Esophagus squamous epithelium (tissue), 5 donors: ENCODE measurements around the gene NTSR2. TPM values are rescaled to one million over a fixed set of nuclear protein-coding genes. Genes with fewer than 3 reads are reported as not detected.

Source experiments
- DNase-seq: peaks from one replicate; lab custom pipeline; 2025; lab: John Stamatoyannopoulos, UW
- H3K27ac ChIP-seq, 4 donors: fragments of 200-600 bp; sonication (generic); one replicate each; pipeline ENCODE4 v1.5.1; 2016 to 2019; ENCODE audit warnings: mild to moderate bottlenecking in 1 of 4
- H3K27me3 ChIP-seq, 4 donors: fragments of 200-600 bp; sonication (generic); 1 replicate in 3 of 4; 2 replicates in 1 of 4; pipeline versions ENCODE4 v1.5.1 to v1.6.0; 2017 to 2021; ENCODE audit warnings: antibody characterized with exemption in 1 of 4
- H3K36me3 ChIP-seq, 3 donors: fragments of 200-600 bp; sonication (generic); one replicate each; pipeline ENCODE4 v1.5.1; 2016 to 2019
- H3K4me1 ChIP-seq, 3 donors: fragments of 200-600 bp; sonication (generic); one replicate each; pipeline ENCODE4 v1.5.1; 2017 to 2019
- H3K4me3 ChIP-seq, 4 donors: fragments of 200-600 bp; sonication (generic); 1 replicate in 3 of 4; 2 replicates in 1 of 4; pipeline ENCODE4 v1.5.1; 2016 to 2019; ENCODE audit warnings: mild to moderate bottlenecking in 2 of 4, moderate library complexity in 1 of 4
- H3K9me3 ChIP-seq, 3 donors: fragments of 200-600 bp; sonication (generic); one replicate each; pipeline ENCODE4 v1.5.1; 2016 to 2019
- CTCF ChIP-seq, 6 experiments: fragments of 450-650 bp in 4 of 6; fragments of 200-600 bp in 2 of 6; sonication (generic) in 2 of 6; IDR thresholded peaks; one replicate each; pipeline ENCODE4 v1.5.1; 2016 to 2019; ENCODE audit warnings: antibody characterized with exemption in 6 of 6, mild to moderate bottlenecking in 4 of 6, moderate library complexity in 4 of 6
- POLR2A ChIP-seq, 4 donors: fragments of 450-650 bp; IDR thresholded peaks; one replicate each; pipeline ENCODE4 v1.6.1; 2017; ENCODE audit warnings: antibody characterized with exemption in 4 of 4, mild to moderate bottlenecking in 4 of 4, moderate library complexity in 3 of 4
- WGBS, 2 donors: methylation state at CpG; one replicate each; pipeline ENCODE4 v1.1.5; 2018; 5-methylcytosine and 5-hydroxymethylcytosine counted together
- intact Hi-C: fragments of 100-400 bp; cut with DNase I; formaldehyde crosslinking; loops from one replicate; pipeline ENCODE4 v1.15.0; 2022
- total RNA-seq, 4 donors: library from RNA; depleted of rRNA; stranded (reverse); fragments of >200 nt; gene quantifications; one replicate each; pipeline ENCODE4 v1.1.0, GENCODE V29; 2016
- donor health status: DM: yes; HTN: yes; CAD: no.

NTSR2 gene
- total RNA-seq, 4 donors from 2014 or later = not detected

- H3K36me3 ChIP-seq = no peaks in the 10 kb centered on the region
- H3K27me3 ChIP-seq = peaks cover 0 to 86% (median 0%) of the 10 kb centered on the region in 4 donors
- TF ChIP-seq CTCF (IDR thresholded peaks at IDR 0.05) (no peak), POLR2A (IDR thresholded peaks at IDR 0.05) (no peak)
- H3K27ac ChIP-seq = no peak overlapping the region
- no peak for DNase-seq
- H3K4me3 ChIP-seq = no peak overlapping the region
- no peaks in the 10 kb centered on the region for H3K4me1 ChIP-seq
- no peaks in the 10 kb centered on the region for H3K9me3 ChIP-seq
- intact Hi-C loops = no loop called here
- WGBS, 2 donors = 80% methylated on average over 13 to 15 of the region's 15 CpGs
Observed at GRCh38 chr2:11680901-11681721, 11.1 kb upstream of the NTSR2 start.

DNA sequence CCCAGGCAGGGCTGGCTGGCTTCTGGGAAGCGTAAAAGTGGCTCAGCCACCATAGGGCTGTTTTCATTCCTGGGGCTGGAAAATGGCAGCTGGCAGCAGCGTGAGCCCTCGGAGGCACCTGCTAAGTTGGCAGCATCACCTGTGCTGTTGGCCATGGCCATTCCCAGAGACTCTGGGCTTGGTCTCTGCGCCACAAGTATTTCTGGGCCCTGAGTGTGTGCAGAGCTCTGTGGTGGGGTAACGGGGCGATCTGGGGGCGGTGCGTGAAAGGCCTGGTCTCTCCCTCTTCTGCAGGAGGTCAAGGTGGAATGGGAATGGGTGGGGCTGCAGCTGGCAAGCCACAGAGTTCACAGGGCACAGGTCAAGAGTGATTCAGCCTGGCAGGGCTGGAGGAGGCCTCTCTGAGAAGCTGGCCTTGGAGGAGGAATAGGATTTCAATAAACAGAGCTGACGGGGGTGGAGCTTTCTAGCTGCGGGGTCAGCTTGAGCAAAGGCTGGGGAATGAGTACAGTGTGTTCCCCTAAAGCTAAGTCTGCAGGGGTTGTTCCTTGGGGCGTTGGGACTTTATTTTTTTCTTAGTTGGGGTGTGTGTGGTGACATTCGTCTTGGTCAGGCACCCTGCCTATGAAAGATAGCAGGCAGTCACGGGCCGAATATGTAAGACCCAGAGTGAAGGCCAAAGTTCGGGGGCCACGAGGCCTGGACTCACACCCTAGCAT is 10.3 kb upstream of the NTSR2 start:
- no peak overlapping the region for H3K4me3 ChIP-seq
- H3K9me3 ChIP-seq = no peaks in the 10 kb centered on the region
- H3K4me1 ChIP-seq = no peaks in the 10 kb centered on the region
- TF ChIP-seq POLR2A (IDR thresholded peaks at IDR 0.05) = no peak
- no peak for TF ChIP-seq CTCF (IDR thresholded peaks at IDR 0.05)
- H3K27ac ChIP-seq = no peak overlapping the region
- H3K27me3 ChIP-seq = peaks cover 0 to 88% (median 0%) of the 10 kb centered on the region in 4 donors
- H3K36me3 ChIP-seq = no peaks in the 10 kb centered on the region
- 67 to 71% methylated on average over 10 to 11 of the region's 16 CpGs for WGBS, 2 donors
- DNase-seq = no peak
- intact Hi-C loops = no loop called here

DNA sequence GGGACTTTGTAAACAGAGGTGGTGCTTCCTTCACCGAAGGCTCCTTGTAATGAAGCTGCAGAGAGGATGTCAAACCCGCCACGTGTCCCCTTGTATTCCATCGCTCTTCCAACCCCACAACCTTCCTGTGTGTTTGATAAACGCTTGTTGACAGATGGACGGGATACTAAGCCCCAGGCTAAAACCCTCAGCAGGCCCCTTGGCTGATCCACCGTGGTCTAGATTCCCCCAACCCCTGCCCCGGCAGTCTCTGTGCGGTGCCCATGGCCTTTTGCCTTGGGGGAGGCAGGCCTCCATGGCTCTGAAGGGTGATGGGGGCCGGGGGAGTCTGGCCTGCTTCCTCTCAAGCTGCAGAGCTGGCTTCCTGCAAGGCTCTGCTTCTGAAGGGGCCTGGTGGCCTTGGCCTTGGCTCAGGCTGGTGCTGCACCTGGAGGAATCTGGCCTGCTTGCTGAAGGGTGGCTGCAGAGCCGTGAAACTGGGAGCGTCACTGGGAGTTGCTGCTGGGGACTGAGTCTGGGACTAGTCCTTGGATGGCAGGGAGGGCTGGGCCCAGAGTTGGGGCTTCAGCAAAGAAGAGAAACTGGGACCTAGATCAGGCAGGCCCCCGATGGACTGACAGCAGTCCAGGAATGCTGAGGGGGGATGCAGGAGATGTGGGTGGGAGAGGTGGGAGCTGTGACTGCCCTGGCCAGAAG is 9.6 kb upstream of the NTSR2 start:
- intact Hi-C loops = no loop called here
- Histone ChIP-seq H3K27ac (no peak overlapping the region), H3K9me3 (no peaks in the 10 kb centered on the region), H3K36me3 (no peaks in the 10 kb centered on the region), H3K4me1 (no peaks in the 10 kb centered on the region), H3K4me3 (no peak overlapping the region), H3K27me3 (peaks cover 0 to 89% (median 0%) of the 10 kb centered on the region in 4 donors)
- WGBS, 2 donors = 63 to 69% methylated on average over 6 to 9 of the region's 13 CpGs
- no peak for TF ChIP-seq POLR2A (IDR thresholded peaks at IDR 0.05)
- TF ChIP-seq CTCF (IDR thresholded peaks at IDR 0.05) = no peak
- DNase-seq = no peak

DNA sequence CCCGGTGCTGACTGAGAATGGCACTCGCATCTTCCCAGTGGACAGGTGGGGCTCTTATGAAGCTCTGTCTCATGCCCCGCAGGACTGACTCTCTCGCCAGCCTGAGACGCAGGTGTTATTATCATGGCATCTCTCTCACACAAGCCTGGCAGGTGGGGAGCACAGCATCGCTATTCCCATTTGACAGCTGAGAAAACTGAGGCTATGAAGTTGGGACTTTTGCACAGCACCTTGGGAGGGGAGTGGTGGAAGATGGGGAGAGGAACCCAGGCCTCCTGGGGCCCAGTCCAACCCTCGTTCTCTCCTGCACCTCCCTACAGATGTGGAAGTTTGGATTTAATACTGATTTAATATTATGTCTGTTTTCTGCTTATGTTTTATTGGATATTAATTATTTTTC is 9.0 kb upstream of the NTSR2 start:
- intact Hi-C loops = no loop called here
- DNase-seq = no peak

GRCh38 chr2:11678306-11678960 is 8.4 kb upstream of the NTSR2 start:
- Histone ChIP-seq H3K27me3 (peaks cover 0 to 87% (median 0%) of the 10 kb centered on the region in 4 donors), H3K4me1 (no peaks in the 10 kb centered on the region), H3K9me3 (no peaks in the 10 kb centered on the region), H3K27ac (no peak overlapping the region), H3K4me3 (no peak overlapping the region), H3K36me3 (no peaks in the 10 kb centered on the region)
- intact Hi-C loops = no loop called here
- DNase-seq = no peak
- TF ChIP-seq POLR2A (IDR thresholded peaks at IDR 0.05) (no peak), CTCF (IDR thresholded peaks at IDR 0.05) (no peak)
- 51 to 69% methylated on average over 3 to 9 of the region's 14 CpGs for WGBS, 2 donors

More for the DNA sequence above, 9.0 kb upstream of the NTSR2 start:
- Histone ChIP-seq H3K4me3 (no peak overlapping the region), H3K9me3 (no peaks in the 10 kb centered on the region), H3K27ac (no peak overlapping the region), H3K27me3 (peaks cover 0 to 90% (median 0%) of the 10 kb centered on the region in 4 donors), H3K36me3 (no peaks in the 10 kb centered on the region), H3K4me1 (no peaks in the 10 kb centered on the region)
- TF ChIP-seq POLR2A (IDR thresholded peaks at IDR 0.05) = no peak
- 50 to 52% methylated on average over 6 to 7 of the region's 7 CpGs for WGBS, 2 donors
